GM18868 (cell line): ENCODE results near the gene OS9.

Source experiments
- ATAC-seq: cut with Tn5 transposase; IDR thresholded peaks from one replicate; pipeline ENCODE4 v1.9.1; 2021; ENCODE audit warnings: mild to moderate bottlenecking, moderate library complexity; ENCODE audit not compliant: unreplicated experiment

OS9 gene

GRCh38 chr12:57735952-57736740 lies 42.2 kb downstream of the OS9 start:
- no peak for ATAC-seq

GRCh38 chr12:57736741-57737466 lies 43.0 kb downstream of the OS9 start:
- no peak for ATAC-seq

GRCh38 chr12:57737467-57738460 lies 43.8 kb downstream of the OS9 start:
- ATAC-seq, result no peak

GRCh38 chr12:57738661-57739237 lies 44.8 kb downstream of the OS9 start, which contains the start of gene AGAP2:
Gene AGAP2, minus strand, starts transcription at chr12:57738742. Its CDS starts 496 bp downstream, at chr12:57738246.
- ATAC-seq, result no peak

GRCh38 chr12:57739387-57739786 lies 45.5 kb downstream of the OS9 start:
- no peak for ATAC-seq

GRCh38 chr12:57739914-57740538 lies 46.1 kb downstream of the OS9 start:
- no peak for ATAC-seq

- ATAC-seq, result peak; percentile 47
Measured at GRCh38 chr12:57740656-57741412, 46.9 kb downstream of the OS9 start.

- ATAC-seq, result no peak
Measured at GRCh38 chr12:57741413-57741789, 47.5 kb downstream of the OS9 start.

GRCh38 chr12:57741844-57742738 lies 48.2 kb downstream of the OS9 start:
- peak; percentile 68 for ATAC-seq

- ATAC-seq, result no peak
Measured at GRCh38 chr12:57743769-57744168, 49.8 kb downstream of the OS9 start.

- ATAC-seq, result peak; percentile 42
Measured at GRCh38 chr12:57744194-57744776, 50.4 kb downstream of the OS9 start.

GRCh38 chr12:57744777-57745484 lies 51.0 kb downstream of the OS9 start, which contains the start of gene TSPAN31:
Gene TSPAN31, plus strand, starts transcription at chr12:57745039. Its CDS starts 116 bp downstream, at chr12:57745155.
- peak; percentile 80 for ATAC-seq

- ATAC-seq, result no peak
Measured at GRCh38 chr12:57745485-57745881, 51.6 kb downstream of the OS9 start.

GRCh38 chr12:57746025-57746424 lies 52.1 kb downstream of the OS9 start:
- no peak for ATAC-seq

- ATAC-seq, result no peak
Measured at GRCh38 chr12:57749061-57749460, 55.1 kb downstream of the OS9 start.

GRCh38 chr12:57750561-57751431 lies 56.9 kb downstream of the OS9 start:
- ATAC-seq, result no peak
